Endothelial cell of umbilical vein (primary cell): ENCODE data around the gene ARHGEF28.

Source experiments
- EZH2 ChIP-seq: IDR thresholded peaks from 2 replicates; pipeline ENCODE4 v1.6.1; 2012; ENCODE audit warnings: borderline replicate concordance, low read depth, mild to moderate bottlenecking, moderate library complexity, low read length, inconsistent platforms; ENCODE audit not compliant: severe bottlenecking
- GATA2 ChIP-seq: IDR thresholded peaks from 2 replicates; pipeline ENCODE4 v1.7.0; 2011; ENCODE audit warnings: low read depth, mild to moderate bottlenecking, moderate library complexity, mixed read lengths, low read length; ENCODE audit not compliant: insufficient read length, insufficient read depth
- JUN ChIP-seq: IDR thresholded peaks from 2 replicates; pipeline ENCODE4 v1.6.1; 2011; ENCODE audit warnings: borderline replicate concordance, low read depth; ENCODE audit not compliant: insufficient read length, insufficient read depth
- POLR2A ChIP-seq: IDR thresholded peaks from 2 replicates; pipeline ENCODE4 v1.6.1; 2012; ENCODE audit warnings: low read depth, mild to moderate bottlenecking, control low read depth, low read length
- POLR2AphosphoS5 ChIP-seq: IDR thresholded peaks from 2 replicates; pipeline ENCODE4 v1.6.1; 2012; ENCODE audit warnings: low read depth, mild to moderate bottlenecking, control low read depth, low read length, moderate library complexity; ENCODE audit not compliant: insufficient read depth
- TF ChIP-seq, protein P1 (sequence below), 2 donors: IDR thresholded peaks; 1 replicate in 1 of 2; 2 replicates in 1 of 2; pipeline ENCODE4 v1.5.1; 2011; ENCODE audit warnings: low read length in 2 of 2, mild to moderate bottlenecking in 2 of 2, moderate library complexity in 2 of 2, control low read depth in 1 of 2, inconsistent platforms in 1 of 2, low read depth in 1 of 2; ENCODE audit not compliant: insufficient read depth in 1 of 2; ENCODE audit errors: extremely low read depth in 1 of 2
- TF ChIP-seq, protein P2 (sequence below): IDR thresholded peaks from 2 replicates; pipeline ENCODE4 v1.6.1; 2011; ENCODE audit not compliant: insufficient read depth, insufficient read length

DNA sequence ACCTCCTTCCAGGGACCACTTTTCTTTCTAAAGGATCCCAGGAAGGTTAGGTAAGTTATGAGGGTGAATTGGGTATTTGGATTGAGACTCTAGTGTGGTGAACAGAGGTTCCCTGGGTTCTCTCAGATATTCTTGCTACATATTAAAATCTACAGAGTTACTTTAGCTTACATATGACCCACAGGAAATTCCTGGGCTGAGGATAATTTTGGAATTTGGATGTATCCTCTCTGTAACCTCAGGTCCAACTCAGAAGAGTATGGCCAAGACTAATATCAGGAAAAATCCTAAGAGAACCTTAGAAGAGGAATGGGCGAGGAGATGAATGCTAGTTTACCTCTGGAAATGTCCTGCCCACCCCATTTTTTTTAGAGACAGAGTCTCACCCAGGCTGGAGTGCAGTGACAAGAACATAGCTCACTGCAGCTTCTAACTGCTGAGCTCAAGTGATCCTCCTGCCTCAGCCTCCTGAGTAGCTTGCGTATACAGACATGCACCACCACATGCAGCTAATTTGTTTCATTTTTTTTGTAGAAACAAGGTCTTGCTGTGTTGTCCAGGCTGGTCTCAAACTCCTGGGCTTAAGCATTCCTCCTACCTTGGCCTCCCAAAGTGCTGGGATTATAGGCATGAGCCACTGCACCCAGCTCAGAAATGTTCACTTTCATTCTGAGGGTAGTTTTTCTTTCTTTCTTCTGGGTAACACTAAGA is 196.4 kb downstream of the ARHGEF28 start:
- TF ChIP-seq, protein P1, sequence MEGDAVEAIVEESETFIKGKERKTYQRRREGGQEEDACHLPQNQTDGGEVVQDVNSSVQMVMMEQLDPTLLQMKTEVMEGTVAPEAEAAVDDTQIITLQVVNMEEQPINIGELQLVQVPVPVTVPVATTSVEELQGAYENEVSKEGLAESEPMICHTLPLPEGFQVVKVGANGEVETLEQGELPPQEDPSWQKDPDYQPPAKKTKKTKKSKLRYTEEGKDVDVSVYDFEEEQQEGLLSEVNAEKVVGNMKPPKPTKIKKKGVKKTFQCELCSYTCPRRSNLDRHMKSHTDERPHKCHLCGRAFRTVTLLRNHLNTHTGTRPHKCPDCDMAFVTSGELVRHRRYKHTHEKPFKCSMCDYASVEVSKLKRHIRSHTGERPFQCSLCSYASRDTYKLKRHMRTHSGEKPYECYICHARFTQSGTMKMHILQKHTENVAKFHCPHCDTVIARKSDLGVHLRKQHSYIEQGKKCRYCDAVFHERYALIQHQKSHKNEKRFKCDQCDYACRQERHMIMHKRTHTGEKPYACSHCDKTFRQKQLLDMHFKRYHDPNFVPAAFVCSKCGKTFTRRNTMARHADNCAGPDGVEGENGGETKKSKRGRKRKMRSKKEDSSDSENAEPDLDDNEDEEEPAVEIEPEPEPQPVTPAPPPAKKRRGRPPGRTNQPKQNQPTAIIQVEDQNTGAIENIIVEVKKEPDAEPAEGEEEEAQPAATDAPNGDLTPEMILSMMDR (IDR thresholded peaks at IDR 0.05; ENCODE audit: extremely low read depth in 1 of 2, insufficient read depth in 1 of 2, low read depth in 1 of 2, low read length in 2 of 2) = no peak
- TF ChIP-seq POLR2A (no peak), POLR2AphosphoS5 (no peak), JUN (no peak), EZH2 (no peak), GATA2 (no peak)
- TF ChIP-seq, protein P2, sequence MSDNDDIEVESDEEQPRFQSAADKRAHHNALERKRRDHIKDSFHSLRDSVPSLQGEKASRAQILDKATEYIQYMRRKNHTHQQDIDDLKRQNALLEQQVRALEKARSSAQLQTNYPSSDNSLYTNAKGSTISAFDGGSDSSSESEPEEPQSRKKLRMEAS = no peak
